GM20000 (cell line): ENCODE measurements around the gene LGALS8.
"Not testable (repeated sequence)": the region's sequence is repeated elsewhere in the genome, so short reads cannot be mapped to it uniquely, and the experiment has no call there.

Experiments used
- DNase-seq: peaks from one replicate; pipeline ENCODE4 v3.0.0; 2012; ENCODE audit warnings: low spot score
- CTCF ChIP-seq: IDR thresholded peaks from 2 replicates; pipeline ENCODE4 v1.5.1; 2012; ENCODE audit warnings: mild to moderate bottlenecking, control low read depth; ENCODE audit errors: extremely low read depth, missing control alignments

Gene LGALS8

GRCh38 chr1:236523704-236524141 is at the start of gene LGALS8:
LGALS8 (plus strand) TSS chr1:236523982; CDS start chr1:236526071, 2,089 bp downstream.
- DNase-seq, result peak; percentile 84
- TF ChIP-seq CTCF, result no peak

DNA sequence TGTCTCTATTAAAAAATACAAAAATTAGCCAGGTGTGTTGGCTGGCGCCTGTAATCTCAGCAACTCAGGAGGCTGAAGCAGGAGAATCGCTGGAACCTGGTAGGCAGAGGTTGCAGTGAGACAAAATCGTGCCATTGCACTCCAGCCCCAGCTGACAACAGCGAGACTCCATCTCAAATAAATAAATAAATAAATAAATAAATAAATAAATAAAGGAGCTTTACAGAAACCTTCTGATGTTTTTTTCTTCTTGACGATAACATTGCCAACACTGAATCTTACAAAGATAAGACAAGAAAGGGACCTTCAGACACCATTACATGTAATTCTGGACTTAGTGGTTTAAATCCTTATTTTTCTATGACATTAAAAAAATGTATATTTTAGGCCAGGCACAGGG is 47.8 kb upstream of the LGALS8 start:
- TF ChIP-seq CTCF, result no peak
- DNase-seq, result no peak

DNA sequence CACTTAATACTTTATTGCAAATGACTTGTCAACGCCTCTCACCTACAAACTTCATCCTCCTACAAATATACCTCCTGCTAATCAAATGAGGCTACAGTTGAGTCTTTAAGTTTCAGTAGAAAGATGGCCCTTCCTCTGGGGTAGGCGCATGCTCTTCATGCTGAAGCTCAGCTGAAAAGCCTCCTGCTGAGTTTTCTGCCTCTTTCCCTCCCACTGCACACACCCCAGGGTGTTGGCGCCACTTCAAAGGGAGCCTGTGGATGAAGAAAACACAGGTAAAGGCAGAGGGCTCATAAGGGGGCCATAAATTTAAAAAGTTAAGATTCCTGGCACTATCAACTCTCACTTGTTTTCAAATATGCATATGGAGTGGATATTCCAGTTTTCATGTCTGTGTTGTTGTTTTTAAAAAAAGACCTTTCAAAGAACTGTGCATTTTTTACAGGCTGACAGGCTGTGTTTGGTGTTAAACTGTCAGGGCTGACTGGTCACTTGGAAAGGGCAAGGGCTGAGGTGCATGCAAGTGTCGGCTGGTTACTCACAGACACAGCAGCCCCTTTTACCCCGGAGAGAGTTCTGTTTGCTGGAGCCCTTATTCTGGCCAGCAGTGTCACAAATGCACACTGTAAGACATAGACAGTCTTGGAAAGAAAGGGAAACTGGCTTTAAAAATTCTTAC is 42.9 kb upstream of the LGALS8 start:
- no peak for DNase-seq

GRCh38 chr1:236484310-236484971 is 39.3 kb upstream of the LGALS8 start:
- DNase-seq, result no peak
- TF ChIP-seq CTCF, result no peak

More for the DNA sequence above, 42.9 kb upstream of the LGALS8 start:
- no peak for TF ChIP-seq CTCF

DNA sequence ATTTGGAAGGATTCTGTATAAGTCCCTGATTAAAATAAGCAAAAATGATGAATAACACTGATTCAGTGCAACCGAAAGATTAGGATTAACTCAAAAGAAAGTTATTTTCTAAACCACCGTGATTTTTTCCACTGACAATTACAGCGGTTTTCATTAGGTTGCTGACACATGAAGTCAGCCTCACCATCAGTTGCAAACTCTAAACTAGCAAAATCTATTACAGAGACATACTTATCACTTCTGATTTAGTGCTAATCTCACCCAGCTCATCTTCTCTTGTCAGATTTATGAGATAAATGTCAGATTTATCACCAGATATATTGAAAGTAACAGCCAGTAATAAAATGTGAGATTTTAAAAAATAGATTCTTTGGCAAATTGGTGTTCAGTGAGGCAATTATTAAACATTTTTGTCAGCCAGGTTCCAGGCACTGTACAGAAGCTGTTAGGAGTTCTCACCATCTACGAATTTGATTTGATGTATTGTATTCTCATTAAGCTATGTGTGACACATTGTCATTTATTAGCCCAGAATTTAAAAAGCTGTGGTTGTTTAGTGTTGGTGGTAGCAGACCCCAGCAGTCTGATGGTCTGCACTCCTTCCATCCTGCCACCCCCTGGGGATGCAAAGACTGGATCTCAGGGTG is 37.3 kb upstream of the LGALS8 start:
- DNase-seq, result no peak
- no peak for TF ChIP-seq CTCF

- DNase-seq, result not testable (repeated sequence)
These were observed 34.6 kb upstream of the LGALS8 start for GRCh38 chr1:236489161-236489560.

DNA sequence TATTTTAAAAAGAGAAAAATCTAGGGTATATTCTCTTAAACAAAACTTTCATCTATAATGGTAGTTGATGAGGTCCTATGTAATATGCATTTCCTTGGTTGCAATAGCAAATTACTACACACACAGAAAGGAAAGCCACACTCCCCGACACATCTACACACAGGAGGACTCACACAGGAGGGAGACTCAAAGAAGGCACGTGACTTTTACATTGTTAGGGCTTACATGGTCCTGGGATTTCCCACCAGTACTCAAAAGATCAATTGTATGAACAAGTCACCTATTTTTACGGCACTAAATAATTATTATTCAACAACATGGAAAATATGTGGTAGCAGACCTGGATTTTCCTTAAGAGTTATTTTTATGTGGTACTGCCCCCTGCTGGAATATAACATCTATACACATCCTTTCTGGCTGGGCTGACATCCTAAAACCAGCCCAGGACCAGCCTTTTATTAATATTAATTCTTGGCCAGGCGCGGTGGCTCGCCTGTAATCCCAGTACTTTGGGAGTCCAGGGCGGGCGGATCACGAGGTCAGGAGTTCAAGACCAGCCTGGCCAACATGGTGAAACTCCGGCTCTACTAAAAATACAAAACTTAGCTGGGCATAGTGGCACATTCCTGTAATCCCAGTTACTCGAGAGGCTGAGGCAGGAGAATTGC is 33.9 kb upstream of the LGALS8 start:
- TF ChIP-seq CTCF, result peak; percentile 1
- DNase-seq, result peak; percentile 57
